22Rv1 (cell line): ENCODE data around the gene MAD1L1.

ENCODE experiments used
- CTCF ChIP-seq: fragments of 450-650 bp; IDR thresholded peaks from 2 replicates; pipeline ENCODE4 v1.5.1; 2017; ENCODE audit warnings: mild to moderate bottlenecking
- ZFX ChIP-seq: fragments of 450-650 bp; IDR thresholded peaks from 2 replicates; pipeline ENCODE4 v1.6.1; 2017; ENCODE audit warnings: antibody characterized with exemption, borderline replicate concordance

GRCh38 chr7:1813394-1814088, 419.2 kb downstream of the MAD1L1 start:
- TF ChIP-seq ZFX: no peak
- TF ChIP-seq CTCF: no peak
